ENCODE data around the gene ITGB3BP. TPM values are rescaled to one million over a fixed set of nuclear protein-coding genes. Genes with fewer than 3 reads are reported as not detected.
"Not testable (repeated sequence)": the region's sequence is repeated elsewhere in the genome, so short reads cannot be mapped to it uniquely, and the experiment has no call there.

Gene ITGB3BP
- total RNA-seq, 1 donor from 2014 or later, result 9.2 TPM

GRCh38 chr1:63498106-63498505 is 24.9 kb downstream of the ITGB3BP start:
- no peaks in the 10 kb centered on the region for H3K36me3 ChIP-seq (ENCODE audit: control insufficient read depth, insufficient read depth, low read length)
- no peaks in the 10 kb centered on the region for H3K27me3 ChIP-seq (ENCODE audit: control insufficient read depth, insufficient read depth, low read length)
- H3K4me3 ChIP-seq (ENCODE audit: low read depth, low read length), result no peak overlapping the region
- TF ChIP-seq CTCF (IDR thresholded peaks at IDR 0.05; ENCODE audit: insufficient read depth, low read length, poor library complexity, severe bottlenecking), result no peak
- no peak for DNase-seq (ENCODE audit: low read depth)

- TF ChIP-seq CTCF (IDR thresholded peaks at IDR 0.05; ENCODE audit: insufficient read depth, low read length, poor library complexity, severe bottlenecking), result no peak
- no peaks in the 10 kb centered on the region for H3K36me3 ChIP-seq (ENCODE audit: control insufficient read depth, insufficient read depth, low read length)
- no peak for DNase-seq (ENCODE audit: low read depth)
- H3K27me3 ChIP-seq (ENCODE audit: control insufficient read depth, insufficient read depth, low read length), result no peaks in the 10 kb centered on the region
- no peak overlapping the region for H3K4me3 ChIP-seq (ENCODE audit: low read depth, low read length)
Observed at GRCh38 chr1:63497577-63497976, 25.4 kb downstream of the ITGB3BP start.

- no peak for DNase-seq (ENCODE audit: low read depth)
- H3K4me3 ChIP-seq (ENCODE audit: low read depth, low read length), result no peak overlapping the region
- TF ChIP-seq CTCF (IDR thresholded peaks at IDR 0.05; ENCODE audit: insufficient read depth, low read length, poor library complexity, severe bottlenecking), result no peak
Observed at GRCh38 chr1:63487336-63488065, 35.5 kb downstream of the ITGB3BP start.

GRCh38 chr1:63486629-63487028 is 36.4 kb downstream of the ITGB3BP start:
- H3K27me3 ChIP-seq (ENCODE audit: control insufficient read depth, insufficient read depth, low read length), result no peaks in the 10 kb centered on the region
- no peak overlapping the region for H3K4me3 ChIP-seq (ENCODE audit: low read depth, low read length)
- no peak for DNase-seq (ENCODE audit: low read depth)
- H3K36me3 ChIP-seq (ENCODE audit: control insufficient read depth, insufficient read depth, low read length), result no peaks in the 10 kb centered on the region
- no peak for TF ChIP-seq CTCF (IDR thresholded peaks at IDR 0.05; ENCODE audit: insufficient read depth, low read length, poor library complexity, severe bottlenecking)

More at GRCh38 chr1:63487336-63488065, 35.5 kb downstream of the ITGB3BP start:
- H3K36me3 ChIP-seq (ENCODE audit: control insufficient read depth, insufficient read depth, low read length), result no peaks in the 10 kb centered on the region
- H3K27me3 ChIP-seq (ENCODE audit: control insufficient read depth, insufficient read depth, low read length), result no peaks in the 10 kb centered on the region

- TF ChIP-seq CTCF (IDR thresholded peaks at IDR 0.05; ENCODE audit: insufficient read depth, low read length, poor library complexity, severe bottlenecking), result no peak
- Histone ChIP-seq H3K36me3 (ENCODE audit: control insufficient read depth, insufficient read depth, low read length) (no peaks in the 10 kb centered on the region), H3K27me3 (ENCODE audit: control insufficient read depth, insufficient read depth, low read length) (no peaks in the 10 kb centered on the region), H3K4me3 (ENCODE audit: low read depth, low read length) (no peak overlapping the region)
- DNase-seq (ENCODE audit: low read depth), result no peak
Observed at GRCh38 chr1:63480057-63480456, 43.0 kb downstream of the ITGB3BP start.

- Histone ChIP-seq H3K27me3 (ENCODE audit: control insufficient read depth, insufficient read depth, low read length) (no peaks in the 10 kb centered on the region), H3K4me3 (ENCODE audit: low read depth, low read length) (no peak overlapping the region), H3K36me3 (ENCODE audit: control insufficient read depth, insufficient read depth, low read length) (no peaks in the 10 kb centered on the region)
- no peak for TF ChIP-seq CTCF (IDR thresholded peaks at IDR 0.05; ENCODE audit: insufficient read depth, low read length, poor library complexity, severe bottlenecking)
- no peak for DNase-seq (ENCODE audit: low read depth)
Observed at GRCh38 chr1:63475761-63476160, 47.3 kb downstream of the ITGB3BP start.

- not testable (repeated sequence) for H3K36me3 ChIP-seq (ENCODE audit: control insufficient read depth, insufficient read depth, low read length); H3K27me3 ChIP-seq (ENCODE audit: control insufficient read depth, insufficient read depth, low read length); H3K4me3 ChIP-seq (ENCODE audit: low read depth, low read length); DNase-seq (ENCODE audit: low read depth)
Observed at GRCh38 chr1:63468683-63469082, 54.3 kb downstream of the ITGB3BP start.

All from kidney epithelial cell (primary cell).